ENCODE data around the gene SCAMP4.

SCAMP4 gene

GRCh38 chr19:1904860-1905109 is 414 bp upstream of the SCAMP4 start (continued):
- TF ChIP-seq ZNF639 (tag by site-specific recombination; IDR thresholded peaks at IDR 0.05) (0 out of 2 replicates have a peak, but pooled peaks have one; percentile 19), ZNF785 (tag by site-specific recombination; IDR thresholded peaks at IDR 0.05) (0 out of 2 replicates have a peak, but pooled peaks have one; percentile 32), ZSCAN23 (tag by site-specific recombination; IDR thresholded peaks at IDR 0.05) (peak; percentile 28; the same call in 1 of the 2 replicates), SP7 (tag by site-specific recombination; IDR thresholded peaks at IDR 0.05) (no peak), ZBTB8A (tag by site-specific recombination; IDR thresholded peaks at IDR 0.05) (peak; percentile 22; the same call in 1 of the 2 replicates), ZNF146 (tag by site-specific recombination; IDR thresholded peaks at IDR 0.05) (no peak), ZNF654 (tag by site-specific recombination; IDR thresholded peaks at IDR 0.05; ENCODE audit: low read depth) (no peak), ZXDB (tag by site-specific recombination; IDR thresholded peaks at IDR 0.05) (0 out of 2 replicates have a peak, but pooled peaks have one; percentile 42), ZNF701 (tag by site-specific recombination; IDR thresholded peaks at IDR 0.05) (no peak), ZNF560 (tag by site-specific recombination; IDR thresholded peaks at IDR 0.05; ENCODE audit: borderline replicate concordance) (no peak), PRDM2 (tag by site-specific recombination; IDR thresholded peaks at IDR 0.05; ENCODE audit: borderline replicate concordance) (no peak), ZNF561 (tag by site-specific recombination; IDR thresholded peaks at IDR 0.05; ENCODE audit: borderline replicate concordance) (no peak), ZNF791 (tag by site-specific recombination; IDR thresholded peaks at IDR 0.05) (no peak), ZNF585B (tag by site-specific recombination; IDR thresholded peaks at IDR 0.05) (no peak), ZBTB48 (tag by site-specific recombination; IDR thresholded peaks at IDR 0.05) (0 out of 2 replicates have a peak, but pooled peaks have one; percentile 49)

GRCh38 chr19:1905863-1906375 is 720 bp downstream of the SCAMP4 start:
- CTCF ChIA-PET: no interaction called here
- Histone ChIP-seq H3K4me3 (ENCODE audit: low read depth, low read length) (peak overlapping the region; percentile 81), H3K27ac (ENCODE audit: extremely low read depth, low read depth, low read length) (peak overlapping the region; percentile 81), H3K9me3 (ENCODE audit: control insufficient read depth, insufficient read depth, low read depth, low read length) (no peaks in the 10 kb centered on the region), H3K4me1 (ENCODE audit: control insufficient read depth, insufficient read depth, low read length) (peaks cover 12% of the 10 kb centered on the region), H3K36me3 (ENCODE audit: control insufficient read depth in 2 of 2, insufficient read depth in 1 of 2, low read length in 2 of 2) (peaks cover 0 to 21% of the 10 kb centered on the region in 2 experiments; a peak in 2 of 3 replicates)
- POLR2A ChIA-PET: interaction anchor here (1.0 to 1.6 kb wide), 6 partner anchors 9 to 624 kb away, joined by 3 to 11 read pairs (median 4); no protein-coding TSS in a partner anchor
- 0 out of 2 replicates have a peak, but pooled peaks have one; percentile 24 for TF ChIP-seq ZNF610 (tag by site-specific recombination; IDR thresholded peaks at IDR 0.05; ENCODE audit: borderline replicate concordance)
- TF ChIP-seq ZNF394 (tag by site-specific recombination; IDR thresholded peaks at IDR 0.05; ENCODE audit: borderline replicate concordance): 0 out of 2 replicates have a peak, but pooled peaks have one; percentile 5
- 0 out of 2 replicates have a peak, but pooled peaks have one; percentile 5 for TF ChIP-seq PRDM4 (tag by site-specific recombination; IDR thresholded peaks at IDR 0.05)
- TF ChIP-seq ZNF391 (tag by site-specific recombination; IDR thresholded peaks at IDR 0.05; ENCODE audit: borderline replicate concordance, low read depth): 0 out of 2 replicates have a peak, but pooled peaks have one; percentile 6
- TF ChIP-seq ZNF623 (tag by site-specific recombination; IDR thresholded peaks at IDR 0.05): 0 out of 2 replicates have a peak, but pooled peaks have one; percentile 22
- TF ChIP-seq ZNF639 (tag by site-specific recombination; IDR thresholded peaks at IDR 0.05): no peak
- peak; percentile 39 for TF ChIP-seq ZNF341 (tag by site-specific recombination; IDR thresholded peaks at IDR 0.05; ENCODE audit: low read depth)
- TF ChIP-seq ZNF701 (tag by site-specific recombination; IDR thresholded peaks at IDR 0.05): no peak
- 0 out of 2 replicates have a peak, but pooled peaks have one; percentile 20 for TF ChIP-seq ZFP37 (tag by site-specific recombination; IDR thresholded peaks at IDR 0.05)

All from HEK293 (cell line).